ENCODE results near the gene ATP2B3.

GRCh38 chrX:153469811-153470410, 47.5 kb upstream of the ATP2B3 start:
- TF ChIP-seq CTCF (IDR thresholded peaks at IDR 0.05) (no peak), POLR2A (IDR thresholded peaks at IDR 0.05) (no peak)
